ENCODE measurements around the gene COX6B2. TPM values are rescaled to one million over a fixed set of nuclear protein-coding genes. Genes with fewer than 3 reads are reported as not detected.

The COX6B2 gene
- total RNA-seq, 2 experiments from 2014 or later = not detected

- Histone ChIP-seq H3K36me3 (ENCODE audit: insufficient read depth, low read length) (no peaks in the 10 kb centered on the region), H3K9me2 (ENCODE audit: insufficient read depth, low read length) (no peaks in the 10 kb centered on the region), H3K27ac (ENCODE audit: low read depth, low read length, poor library complexity, severe bottlenecking) (no peak overlapping the region), H3K4me3 (ENCODE audit: low read depth, low read length, poor library complexity, severe bottlenecking) (no peak overlapping the region), H2AFZ (ENCODE audit: low read length) (no peak overlapping the region), H3K4me2 (ENCODE audit: low read length) (no peak overlapping the region), H3K9me3 (ENCODE audit: low read length) (no peaks in the 10 kb centered on the region), H3K4me1 (ENCODE audit: insufficient read depth, low read length, poor library complexity, severe bottlenecking) (peaks cover 18% of the 10 kb centered on the region), H4K20me1 (ENCODE audit: insufficient read depth, low read length) (no peaks in the 10 kb centered on the region), H3K79me2 (ENCODE audit: insufficient read depth, low read depth, low read length) (no peaks in the 10 kb centered on the region)
- ChIA-PET POLR2A (interaction anchor here (0.7 kb wide), 1 partner anchor 42 kb away, joined by 3 read pairs; no protein-coding TSS in a partner anchor), CTCF (ENCODE audit: unreplicated experiment) (no interaction called here)
- intact Hi-C loops (cut with micrococcal nuclease; ENCODE audit: unreplicated experiment) = no loop called here
- no peak for DNase-seq (ENCODE audit: low spot score)
- BruUV-seq (replicated peaks) = no TSS peak
- no peak for TF ChIP-seq EZH2phosphoT487 (IDR thresholded peaks at IDR 0.05; ENCODE audit: borderline replicate concordance, low read depth, low read length)
- no peak for TF ChIP-seq CTCF (conservative IDR thresholded peaks at IDR 0.05; ENCODE audit: low read length)
These were observed 10.1 kb downstream of the COX6B2 start for GRCh38 chr19:55344444-55344843.

GRCh38 chr19:55341595-55342531 lies 12.7 kb downstream of the COX6B2 start:
- no peaks in the 10 kb centered on the region for H3K79me2 ChIP-seq (ENCODE audit: insufficient read depth, low read depth, low read length)
- no peaks in the 10 kb centered on the region for H3K36me3 ChIP-seq (ENCODE audit: insufficient read depth, low read length)
- CTCF ChIA-PET (ENCODE audit: unreplicated experiment) = no interaction called here
- peaks cover 28% of the 10 kb centered on the region for H3K4me1 ChIP-seq (ENCODE audit: insufficient read depth, low read length, poor library complexity, severe bottlenecking)
- DNase-seq (ENCODE audit: low spot score) = no peak
- no peaks in the 10 kb centered on the region for H3K9me2 ChIP-seq (ENCODE audit: insufficient read depth, low read length)
- H4K20me1 ChIP-seq (ENCODE audit: insufficient read depth, low read length) = no peaks in the 10 kb centered on the region
- H2AFZ ChIP-seq (ENCODE audit: low read length) = no peak overlapping the region
- BruUV-seq (replicated peaks) = no TSS peak
- H3K9me3 ChIP-seq (ENCODE audit: low read length) = no peaks in the 10 kb centered on the region
- intact Hi-C loops (cut with micrococcal nuclease; ENCODE audit: unreplicated experiment) = loop anchor here (1.0 kb wide), 1 partner anchor 83 kb away; the partner anchor contains the start of gene PPP6R1
- peak overlapping the region; percentile 89 for H3K4me3 ChIP-seq (ENCODE audit: low read depth, low read length, poor library complexity, severe bottlenecking)
- no peak overlapping the region for H3K27ac ChIP-seq (ENCODE audit: low read depth, low read length, poor library complexity, severe bottlenecking)
- peak overlapping the region; percentile 99 for H3K4me2 ChIP-seq (ENCODE audit: low read length)
- POLR2A ChIA-PET = no interaction called here
- TF ChIP-seq CTCF (conservative IDR thresholded peaks at IDR 0.05; ENCODE audit: low read length) = no peak
- no peak for TF ChIP-seq EZH2phosphoT487 (IDR thresholded peaks at IDR 0.05; ENCODE audit: borderline replicate concordance, low read depth, low read length)

GRCh38 chr19:55341171-55341588 lies 13.3 kb downstream of the COX6B2 start:
- H3K27ac ChIP-seq (ENCODE audit: low read depth, low read length, poor library complexity, severe bottlenecking) = no peak overlapping the region
- DNase-seq (ENCODE audit: low spot score) = peak; percentile 55
- CTCF ChIA-PET (ENCODE audit: unreplicated experiment) = no interaction called here

More at GRCh38 chr19:55341171-55341588, 13.3 kb downstream of the COX6B2 start:
- H3K36me3 ChIP-seq (ENCODE audit: insufficient read depth, low read length) = no peaks in the 10 kb centered on the region
- intact Hi-C loops (cut with micrococcal nuclease; ENCODE audit: unreplicated experiment) = loop anchor here (1.0 kb wide), 1 partner anchor 82 kb away; the partner anchor contains the start of gene PPP6R1
- H3K4me1 ChIP-seq (ENCODE audit: insufficient read depth, low read length, poor library complexity, severe bottlenecking) = peaks cover 28% of the 10 kb centered on the region
- peak overlapping the region; percentile 89 for H3K4me3 ChIP-seq (ENCODE audit: low read depth, low read length, poor library complexity, severe bottlenecking)
- H2AFZ ChIP-seq (ENCODE audit: low read length) = no peak overlapping the region
- H4K20me1 ChIP-seq (ENCODE audit: insufficient read depth, low read length) = no peaks in the 10 kb centered on the region
- TF ChIP-seq EZH2phosphoT487 (IDR thresholded peaks at IDR 0.05; ENCODE audit: borderline replicate concordance, low read depth, low read length) (no peak), CTCF (conservative IDR thresholded peaks at IDR 0.05; ENCODE audit: low read length) (no peak)
- H3K4me2 ChIP-seq (ENCODE audit: low read length) = peak overlapping the region; percentile 99
- no peaks in the 10 kb centered on the region for H3K9me3 ChIP-seq (ENCODE audit: low read length)
- H3K9me2 ChIP-seq (ENCODE audit: insufficient read depth, low read length) = no peaks in the 10 kb centered on the region
- BruUV-seq (replicated peaks) = no TSS peak
- POLR2A ChIA-PET = interaction anchor here (0.6 kb wide), 1 partner anchor 12 kb away, joined by 5 read pairs; no protein-coding TSS in a partner anchor
- no peaks in the 10 kb centered on the region for H3K79me2 ChIP-seq (ENCODE audit: insufficient read depth, low read depth, low read length)

Data from OCI-LY7 (cell line).